NCI-H2107 treated with DMSO at 0.1 percent for 48 hours (cell line): Measurements from ENCODE around the gene TNFRSF4.
"Not testable (repeated sequence)": the region's sequence is repeated elsewhere in the genome, so short reads cannot be mapped to it uniquely, and the experiment has no call there.

Source experiments
- DNase-seq: peaks from one replicate; lab custom pipeline; 2025; ENCODE audit not compliant: unreplicated experiment; lab: John Stamatoyannopoulos, UW

TNFRSF4 gene

DNA sequence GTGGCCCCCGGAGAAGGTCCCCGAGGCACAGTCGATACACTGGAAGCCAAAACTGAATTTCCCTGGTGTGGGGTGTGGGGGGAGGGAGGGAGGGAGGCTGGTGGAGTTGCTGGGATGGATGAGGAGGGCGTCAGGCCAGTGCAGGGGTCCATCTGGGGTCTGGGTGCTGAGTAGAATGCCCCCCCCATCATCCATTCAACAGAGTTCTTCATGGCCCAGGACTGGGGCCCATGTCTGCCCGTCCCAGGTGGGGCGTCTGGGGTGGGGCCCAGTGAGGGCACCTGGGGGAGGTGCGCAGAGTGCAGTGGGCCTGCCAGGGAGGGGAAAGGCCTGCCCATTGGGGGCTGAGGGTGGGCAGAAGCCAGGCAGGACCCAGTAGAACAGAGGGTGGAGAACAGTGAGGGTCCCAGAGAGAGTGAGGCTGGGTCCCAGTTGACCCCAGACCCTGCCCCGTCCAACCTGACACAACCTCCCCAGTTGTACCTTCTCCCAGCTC lies 9.5 kb downstream of the TNFRSF4 start:
- DNase-seq = no peak

DNA sequence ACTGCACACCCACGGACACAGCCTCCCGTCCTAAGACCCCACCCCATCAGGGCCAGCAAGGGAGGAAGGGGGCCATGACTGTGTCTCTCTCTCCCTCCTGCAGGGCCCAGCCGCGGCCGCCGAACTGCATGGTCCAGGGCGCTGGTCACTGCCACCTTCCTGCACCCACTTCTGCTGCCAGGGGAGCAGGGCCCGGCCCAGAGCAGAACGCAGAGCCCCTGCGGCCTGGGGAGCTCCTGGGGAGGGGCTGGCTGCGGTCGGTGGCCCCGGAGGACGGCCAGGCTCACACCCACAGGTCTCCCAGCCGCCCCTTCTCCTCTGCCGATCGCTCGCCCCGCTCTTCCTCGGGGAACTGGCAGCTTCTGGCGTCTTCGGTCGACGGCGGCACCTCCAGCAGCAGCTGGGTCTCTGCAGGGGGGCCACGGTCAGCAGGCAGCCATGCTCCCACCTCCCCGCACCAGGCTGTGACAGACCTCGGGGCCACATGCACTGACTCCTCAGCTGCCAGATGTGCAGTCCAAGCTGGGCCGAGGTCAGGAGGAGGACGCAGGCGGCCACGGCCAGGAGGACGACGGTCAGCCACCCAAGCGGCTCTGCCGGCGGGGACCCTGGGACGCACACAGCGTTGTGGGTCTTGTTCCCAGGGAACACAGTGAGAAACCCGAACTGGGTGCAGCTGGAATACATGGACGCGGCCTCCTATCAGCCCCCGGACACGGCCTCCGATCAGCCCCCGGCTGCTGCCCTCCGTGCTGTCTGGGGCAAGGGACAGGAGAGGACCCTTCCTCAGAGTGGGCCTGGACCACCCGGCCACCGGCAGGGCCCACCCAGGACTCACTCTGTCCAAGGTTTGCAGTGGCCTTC lies 10.2 kb downstream of the TNFRSF4 start:
- DNase-seq = no peak

GRCh38 chr1:1202831-1203560 lies 11.0 kb downstream of the TNFRSF4 start:
- DNase-seq = no peak

- no peak for DNase-seq
These were observed 12.8 kb downstream of the TNFRSF4 start for GRCh38 chr1:1200876-1201810.

- DNase-seq = no peak
These were observed 13.7 kb downstream of the TNFRSF4 start for GRCh38 chr1:1199961-1200875.

DNA sequence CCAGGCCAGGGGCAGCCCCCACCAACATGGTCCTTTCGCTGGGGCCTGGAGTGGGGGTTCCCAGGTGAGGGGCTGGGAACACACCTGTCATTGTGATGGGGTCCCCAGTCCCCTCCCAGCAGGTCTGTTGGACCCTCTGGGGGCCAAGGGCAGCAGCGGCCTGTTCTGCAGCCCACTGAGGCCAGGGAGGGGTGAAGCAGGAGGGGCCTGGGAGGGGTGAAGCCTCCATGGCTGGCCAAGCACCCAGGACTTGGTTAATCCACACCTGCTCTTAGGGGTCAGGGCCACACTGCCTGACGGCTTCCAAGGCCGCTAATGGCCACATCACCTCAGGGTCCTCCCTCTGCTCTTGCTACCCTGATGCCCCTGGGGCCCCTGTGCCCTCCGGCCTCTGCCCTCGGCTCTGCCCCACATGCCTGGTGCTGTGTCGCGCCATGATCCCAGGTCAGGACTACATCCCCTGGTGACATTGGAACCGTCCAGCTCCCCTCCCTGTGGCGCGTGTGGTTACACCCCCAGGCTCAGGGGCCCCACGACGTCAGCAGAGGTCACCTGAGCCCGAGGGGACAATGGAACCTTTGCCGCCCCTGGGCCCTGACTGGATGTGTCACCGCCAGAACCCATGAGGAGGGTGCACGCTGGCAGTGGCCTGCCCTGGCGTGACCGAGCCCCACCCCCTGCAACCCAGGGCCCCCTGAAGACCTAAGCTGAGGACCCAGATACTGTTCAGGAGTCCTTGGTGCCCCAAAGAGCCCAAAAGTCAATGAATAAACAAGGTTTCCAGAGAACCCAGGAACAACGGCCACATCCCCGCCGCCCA lies 14.6 kb downstream of the TNFRSF4 start:
- DNase-seq = no peak

GRCh38 chr1:1198423-1199140 lies 15.4 kb downstream of the TNFRSF4 start:
- DNase-seq = no peak

GRCh38 chr1:1197551-1198422 lies 16.2 kb downstream of the TNFRSF4 start:
- DNase-seq = no peak

DNA sequence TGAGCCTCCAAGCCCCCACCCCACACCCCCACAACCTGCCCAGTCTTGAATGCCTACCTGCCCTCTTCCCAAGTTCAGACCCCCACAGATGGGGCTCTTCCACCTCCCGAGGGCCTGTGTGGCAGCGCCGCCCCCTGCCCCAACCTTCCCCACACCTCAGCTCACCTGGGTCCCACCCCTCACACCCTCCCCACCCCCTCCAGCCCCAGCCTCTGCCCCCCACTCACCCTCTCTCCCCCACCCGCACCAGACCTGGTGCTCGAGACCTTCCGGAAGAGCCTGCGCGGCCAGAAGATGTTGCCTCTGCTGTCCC lies 16.8 kb downstream of the TNFRSF4 start:
- no peak for DNase-seq

GRCh38 chr1:1196431-1197187 lies 17.3 kb downstream of the TNFRSF4 start:
- DNase-seq = no peak

DNA sequence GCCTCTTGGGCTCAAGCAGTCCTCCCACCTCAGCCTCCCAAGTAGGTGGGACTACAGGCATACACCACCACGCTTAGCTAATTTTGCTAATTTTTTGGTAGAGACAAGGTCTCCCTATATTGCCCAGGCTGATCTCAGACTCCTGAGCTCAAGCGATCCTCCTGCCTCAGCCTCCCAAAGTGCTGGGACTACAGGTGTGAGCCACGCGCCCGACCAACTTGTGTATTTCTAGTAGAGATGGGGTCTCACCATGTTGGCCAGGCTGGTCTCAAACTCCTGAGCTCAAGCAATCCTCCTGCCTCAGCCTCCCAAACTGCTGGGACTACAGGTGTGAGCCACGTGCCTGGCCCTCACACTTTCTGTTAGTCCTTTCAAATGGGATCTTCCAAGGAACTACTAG lies 18.2 kb downstream of the TNFRSF4 start:
- not testable (repeated sequence) for DNase-seq

- no peak for DNase-seq
These were observed 19.2 kb downstream of the TNFRSF4 start for GRCh38 chr1:1194723-1195122.

DNA sequence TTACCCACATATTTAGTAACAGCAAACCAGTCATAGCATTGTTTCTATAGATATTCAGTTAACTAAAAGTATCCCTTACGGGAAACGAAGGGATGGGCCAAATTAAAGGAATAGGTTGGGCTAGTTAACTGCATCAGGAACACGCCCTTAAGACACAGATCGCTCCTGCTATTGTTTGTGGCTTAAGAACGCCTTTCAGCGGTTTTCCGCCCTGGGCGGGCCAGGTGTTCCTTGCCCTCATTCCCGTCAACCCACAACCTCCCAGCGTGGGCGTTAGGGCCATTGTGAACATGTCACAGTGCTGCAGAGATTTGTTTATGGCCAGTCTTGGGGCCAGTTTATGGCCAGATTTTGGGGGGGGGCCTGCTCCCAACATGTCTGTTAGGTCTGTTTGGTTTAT lies 22.2 kb downstream of the TNFRSF4 start:
- DNase-seq = no peak

DNA sequence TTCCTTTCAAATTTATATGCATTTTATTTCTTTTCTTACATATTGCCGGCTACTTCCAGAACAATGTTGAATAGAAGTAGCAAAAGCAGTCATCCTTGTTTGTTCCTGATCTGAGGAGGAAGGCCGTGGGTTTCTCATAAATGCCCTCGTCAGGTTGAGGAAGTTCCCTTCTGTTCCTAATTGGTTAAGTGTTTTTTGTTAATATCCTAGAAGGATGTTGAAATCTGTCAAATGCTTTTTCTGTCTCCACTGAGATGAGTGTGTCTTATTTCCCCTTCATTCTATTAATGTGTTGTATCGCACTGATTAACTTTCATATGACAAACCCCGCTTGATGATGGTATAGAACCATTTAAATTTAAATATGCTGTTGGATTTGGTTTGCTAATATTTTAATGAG lies 24.8 kb downstream of the TNFRSF4 start:
- no peak for DNase-seq

GRCh38 chr1:1187938-1188337 lies 26.0 kb downstream of the TNFRSF4 start:
- DNase-seq = no peak

DNA sequence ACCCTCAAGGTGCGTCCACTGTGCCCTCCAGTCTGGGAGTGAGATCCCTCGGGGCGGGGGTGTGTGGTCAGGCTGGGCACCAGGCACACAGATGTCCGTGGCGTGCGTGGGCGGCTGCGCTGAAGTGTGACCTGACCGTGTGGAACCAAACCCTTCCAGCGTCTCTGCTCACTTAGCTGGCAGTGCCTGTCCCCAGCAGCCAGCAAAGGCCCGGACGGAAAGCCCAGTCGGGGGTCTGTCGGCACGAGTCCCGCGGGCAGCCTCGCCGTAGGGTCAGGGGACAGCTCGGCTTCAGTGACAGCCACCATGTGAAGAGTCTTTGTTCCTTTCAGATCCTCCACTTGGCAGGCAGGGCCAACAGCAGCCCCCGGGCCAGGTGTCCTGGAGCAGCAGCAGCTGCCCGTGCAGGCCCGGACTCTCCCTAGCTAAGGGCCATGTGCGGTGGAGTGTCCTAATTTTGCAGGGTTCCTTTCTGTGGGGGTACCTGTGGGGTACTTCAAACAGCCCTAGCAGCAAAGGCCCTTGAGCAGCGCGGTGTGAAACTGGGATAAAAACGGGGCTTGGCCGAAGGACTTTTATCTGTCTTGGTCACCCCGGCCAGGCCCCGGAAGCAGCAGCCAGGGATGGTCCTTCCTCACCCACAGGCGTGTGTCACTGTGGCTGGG lies 28.7 kb downstream of the TNFRSF4 start:
- no peak for DNase-seq
